Neural progenitor cell (in vitro differentiated cells): ENCODE data around the gene CERS6.

Source experiments
- EZH2 ChIP-seq: fragments of 200-600 bp; sonication (generic); IDR thresholded peaks from 2 replicates; pipeline ENCODE4 v1.6.1; 2017; ENCODE audit warnings: antibody characterized with exemption, mild to moderate bottlenecking, moderate library complexity
- EZH2phosphoT487 ChIP-seq: fragments of 200-600 bp; sonication (generic); IDR thresholded peaks from 2 replicates; pipeline ENCODE4 v1.6.1; 2017; ENCODE audit warnings: antibody characterized with exemption
- TF ChIP-seq, protein P1 (sequence below): fragments of 200-600 bp; sonication (generic); IDR thresholded peaks from 2 replicates; pipeline ENCODE4 v1.5.1; 2017; ENCODE audit warnings: antibody characterized with exemption, mild to moderate bottlenecking

DNA sequence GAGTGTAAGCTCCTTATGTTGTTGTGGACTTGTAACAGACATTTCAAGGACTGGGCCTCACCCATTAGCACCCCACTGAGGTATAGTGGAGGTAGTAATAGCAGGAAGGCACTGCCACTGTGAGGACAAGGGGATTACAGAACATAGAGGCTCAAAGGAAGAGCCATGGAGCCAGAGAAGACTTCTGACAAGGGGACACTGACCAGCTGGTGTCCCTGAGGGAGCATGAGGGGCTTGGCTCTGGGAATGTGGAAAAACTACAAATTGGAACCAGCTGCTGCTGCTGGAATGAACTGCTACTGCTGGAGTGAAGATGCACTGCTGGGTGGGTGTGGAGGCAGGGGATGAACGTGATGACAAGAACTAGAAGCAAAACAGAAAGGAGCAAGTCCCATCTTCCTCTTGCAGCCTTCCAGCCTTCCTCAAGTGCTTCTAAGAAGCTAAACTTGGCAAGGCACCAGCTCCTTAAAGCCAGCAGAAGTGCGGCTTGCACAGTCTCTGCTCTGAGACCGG is 179.0 kb downstream of the CERS6 start:
- TF ChIP-seq, protein P1, sequence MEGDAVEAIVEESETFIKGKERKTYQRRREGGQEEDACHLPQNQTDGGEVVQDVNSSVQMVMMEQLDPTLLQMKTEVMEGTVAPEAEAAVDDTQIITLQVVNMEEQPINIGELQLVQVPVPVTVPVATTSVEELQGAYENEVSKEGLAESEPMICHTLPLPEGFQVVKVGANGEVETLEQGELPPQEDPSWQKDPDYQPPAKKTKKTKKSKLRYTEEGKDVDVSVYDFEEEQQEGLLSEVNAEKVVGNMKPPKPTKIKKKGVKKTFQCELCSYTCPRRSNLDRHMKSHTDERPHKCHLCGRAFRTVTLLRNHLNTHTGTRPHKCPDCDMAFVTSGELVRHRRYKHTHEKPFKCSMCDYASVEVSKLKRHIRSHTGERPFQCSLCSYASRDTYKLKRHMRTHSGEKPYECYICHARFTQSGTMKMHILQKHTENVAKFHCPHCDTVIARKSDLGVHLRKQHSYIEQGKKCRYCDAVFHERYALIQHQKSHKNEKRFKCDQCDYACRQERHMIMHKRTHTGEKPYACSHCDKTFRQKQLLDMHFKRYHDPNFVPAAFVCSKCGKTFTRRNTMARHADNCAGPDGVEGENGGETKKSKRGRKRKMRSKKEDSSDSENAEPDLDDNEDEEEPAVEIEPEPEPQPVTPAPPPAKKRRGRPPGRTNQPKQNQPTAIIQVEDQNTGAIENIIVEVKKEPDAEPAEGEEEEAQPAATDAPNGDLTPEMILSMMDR = no peak
- TF ChIP-seq EZH2phosphoT487 = no peak
- no peak for TF ChIP-seq EZH2
